DMS114 treated with DMSO at 0.1 percent for 48 hours (cell line): ENCODE measurements around the gene FOXC2.
"Not testable (repeated sequence)": the region's sequence is repeated elsewhere in the genome, so short reads cannot be mapped to it uniquely, and the experiment has no call there.

Experiments used
- DNase-seq: peaks from one replicate; lab custom pipeline; 2025; ENCODE audit not compliant: unreplicated experiment; lab: John Stamatoyannopoulos, UW

The FOXC2 gene

DNA sequence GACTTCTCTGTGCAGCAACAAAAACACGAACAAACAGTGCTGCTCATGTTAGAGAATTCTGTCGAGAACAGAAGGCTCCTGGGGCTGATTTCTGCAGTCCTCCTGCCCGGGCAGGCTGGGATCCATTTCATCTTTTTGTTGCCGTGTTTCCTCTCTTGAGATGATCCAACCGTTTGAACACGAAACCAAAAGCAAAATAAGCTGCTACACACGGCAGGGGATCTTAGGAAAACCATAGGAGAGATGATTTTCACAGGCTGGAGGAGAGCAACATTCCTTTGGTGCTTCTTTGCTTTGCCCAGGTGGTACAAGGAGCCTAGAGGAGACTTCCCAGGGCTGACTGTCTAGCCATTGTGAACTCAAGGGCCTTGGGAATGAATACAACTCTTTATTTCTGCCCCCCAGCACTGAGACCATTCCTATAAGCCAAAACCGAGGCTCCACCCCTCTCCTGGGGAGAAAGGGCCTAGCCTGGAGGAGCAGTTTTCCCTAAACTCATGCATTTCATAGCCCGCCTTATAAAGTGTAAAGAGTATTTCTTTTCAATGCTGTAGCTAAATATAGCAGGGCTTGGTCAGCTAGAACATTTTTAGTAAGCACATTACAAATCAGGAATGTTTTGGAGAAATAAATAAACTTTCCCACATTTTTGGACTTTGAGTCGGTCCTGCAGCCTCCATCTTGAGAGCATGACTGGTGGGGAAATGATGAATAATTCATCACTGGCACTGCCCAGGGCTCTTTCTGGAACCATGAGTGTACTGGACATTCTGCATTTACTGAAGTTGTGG, 19.4 kb downstream of the FOXC2 start:
- no peak for DNase-seq

DNA sequence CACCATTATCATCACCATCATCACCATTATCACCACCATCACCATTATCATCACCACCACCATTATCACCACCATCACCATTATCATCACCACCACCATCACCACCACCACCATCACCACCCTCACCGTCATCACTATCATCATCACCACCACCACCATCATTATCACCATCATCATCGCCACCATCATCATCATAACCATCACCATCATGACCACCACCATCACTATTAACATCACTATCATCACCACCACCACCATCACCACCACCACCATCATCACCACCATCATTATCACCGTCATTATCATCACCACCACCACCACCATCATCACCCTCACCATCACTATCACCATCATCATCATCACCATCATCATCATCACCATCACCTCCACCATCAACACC, 20.9 kb downstream of the FOXC2 start:
- no peak for DNase-seq

DNA sequence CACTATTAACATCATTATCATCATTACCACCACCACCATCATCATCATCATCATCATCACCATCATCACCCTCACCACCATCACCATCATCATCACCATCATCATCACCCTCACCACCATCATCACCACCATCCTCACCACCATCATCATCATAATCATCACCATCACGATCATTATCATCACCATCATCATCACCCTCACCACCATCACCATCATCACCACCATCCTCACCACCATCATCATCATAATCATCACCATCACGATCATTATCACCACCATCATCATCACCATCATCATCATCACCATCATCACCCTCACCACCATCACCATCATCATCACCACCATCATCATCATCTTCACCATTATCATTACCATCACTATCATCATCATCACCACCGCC, 21.3 kb downstream of the FOXC2 start:
- not testable (repeated sequence) for DNase-seq

DNA sequence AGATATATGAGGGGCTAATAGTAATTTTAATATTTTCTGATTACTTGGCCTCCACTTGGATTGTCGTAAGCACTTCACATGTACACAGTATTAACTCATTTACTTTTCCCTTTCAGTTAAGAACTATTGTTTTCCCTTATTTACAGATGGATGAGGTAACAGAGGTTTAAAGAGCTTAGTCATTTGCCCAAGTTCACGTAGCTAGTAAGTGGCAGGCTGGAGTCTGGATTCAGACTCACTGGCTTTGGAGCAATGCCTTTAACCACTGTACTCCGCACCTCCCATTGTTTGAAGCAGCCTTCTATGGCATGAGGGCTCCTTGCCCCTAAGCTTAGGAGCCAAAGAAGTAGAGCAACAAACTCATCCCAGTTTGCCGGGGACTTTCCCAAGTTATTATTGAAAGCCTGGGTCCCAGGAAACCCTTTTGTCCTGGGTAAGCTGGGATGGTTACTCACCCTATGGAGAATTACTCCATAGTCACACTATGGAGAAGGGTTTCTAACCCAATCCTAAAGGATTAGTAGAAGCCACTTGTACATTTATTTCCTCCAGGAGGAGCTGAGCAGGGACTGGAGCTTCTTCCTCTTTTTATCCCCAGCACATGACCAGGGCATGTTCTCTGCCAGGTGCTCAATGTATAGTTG, 24.0 kb downstream of the FOXC2 start:
- DNase-seq, result no peak

DNA sequence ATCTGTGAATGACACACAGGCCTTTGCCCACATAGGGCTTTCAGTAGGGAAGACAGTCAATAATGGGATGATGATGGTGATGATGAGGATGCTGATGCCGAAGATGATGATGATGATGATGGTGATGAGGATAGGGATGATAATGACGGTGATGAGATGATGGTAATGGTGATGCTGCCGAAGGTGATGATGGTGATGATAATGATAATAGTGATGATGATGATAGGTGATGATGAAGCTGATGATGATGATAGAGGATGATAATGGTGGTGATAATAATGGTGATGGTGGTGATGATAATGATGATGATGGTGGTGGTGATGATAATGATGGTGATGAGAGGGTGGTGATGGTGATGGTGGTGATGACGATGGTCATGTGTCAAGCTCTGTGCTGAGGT, 24.6 kb downstream of the FOXC2 start:
- DNase-seq, result no peak

DNA sequence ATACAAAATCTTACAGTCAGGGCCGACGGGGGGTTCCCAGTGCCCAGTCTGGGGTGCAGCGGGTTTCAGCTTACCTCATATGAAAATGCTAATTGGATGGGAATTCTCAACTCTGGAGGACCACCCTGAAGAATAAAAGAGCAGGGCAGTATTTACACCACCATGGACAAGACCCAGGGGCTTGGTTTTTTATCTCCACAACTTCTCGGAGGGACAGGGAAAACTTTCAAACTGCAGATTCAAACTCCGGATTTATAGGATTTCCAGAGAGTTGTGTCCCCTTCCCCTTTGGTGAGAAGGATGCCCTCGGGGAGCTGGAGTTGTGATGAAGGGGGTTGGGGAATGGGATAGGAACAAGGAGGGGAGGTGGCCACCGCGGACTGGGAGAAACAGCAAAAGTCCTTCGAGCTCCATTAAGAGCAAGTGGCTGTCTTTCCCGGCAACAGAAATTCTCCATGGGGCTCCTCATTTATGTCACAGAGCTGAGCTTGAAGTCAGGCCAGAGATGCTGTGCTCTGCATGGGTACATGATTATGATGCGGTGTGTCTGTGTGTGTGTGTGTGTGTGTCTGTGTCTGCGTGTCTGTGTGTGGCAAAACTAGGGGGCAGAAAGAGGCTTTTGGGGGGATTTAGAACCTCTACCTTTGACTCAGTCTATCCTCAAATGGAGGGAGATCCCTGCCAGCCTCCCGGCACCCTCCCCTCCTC, 27.4 kb downstream of the FOXC2 start:
- no peak for DNase-seq

DNA sequence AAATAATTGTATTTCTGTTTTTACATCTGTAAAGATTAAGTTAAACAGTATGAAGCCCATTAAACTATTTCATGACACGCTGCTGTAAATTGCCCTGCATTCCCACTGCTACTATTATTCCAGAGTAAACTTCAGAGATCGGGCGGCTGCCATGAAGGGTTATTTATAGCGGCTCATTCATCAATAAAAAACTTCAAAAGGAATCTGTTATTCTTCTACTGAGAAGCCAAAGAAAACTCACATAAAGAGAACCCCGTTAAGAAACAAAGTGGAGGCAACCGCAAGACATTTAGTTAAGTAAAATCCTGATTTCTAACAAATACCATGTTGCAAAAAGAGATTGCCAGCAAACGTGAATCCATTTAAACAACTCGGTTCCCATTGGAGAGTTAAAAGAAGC, 28.1 kb downstream of the FOXC2 start:
- no peak for DNase-seq

DNA sequence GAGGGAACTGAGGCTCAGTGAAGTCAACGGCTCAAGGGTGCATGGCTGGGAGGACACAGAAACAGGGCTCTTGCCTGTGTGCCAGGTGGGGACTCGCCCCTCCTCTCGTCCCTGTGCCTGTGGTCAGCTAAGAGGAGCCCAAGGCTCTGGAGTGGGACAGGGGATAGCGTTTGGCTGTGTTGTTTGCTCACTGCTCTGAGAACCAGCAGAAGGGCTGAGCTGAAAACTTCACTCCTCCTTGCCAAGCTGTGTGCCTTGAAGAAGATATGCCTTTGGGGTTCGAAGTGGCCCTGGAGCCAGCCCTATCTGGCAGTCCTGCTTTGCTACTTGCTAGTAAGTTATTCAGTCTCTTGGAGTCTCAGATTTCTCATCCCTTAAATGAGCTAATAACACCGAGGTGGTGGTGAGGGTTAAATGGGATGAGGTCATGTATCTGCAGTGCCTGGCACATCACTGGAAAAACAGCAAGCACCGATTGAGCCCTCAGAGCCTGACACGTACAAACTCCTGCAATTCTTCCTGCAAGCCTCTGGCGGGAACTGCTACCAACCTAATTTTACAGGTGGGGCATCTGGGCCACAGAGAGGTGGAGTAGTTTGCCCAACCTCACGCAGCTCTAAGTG, 29.5 kb downstream of the FOXC2 start:
- no peak for DNase-seq

DNA sequence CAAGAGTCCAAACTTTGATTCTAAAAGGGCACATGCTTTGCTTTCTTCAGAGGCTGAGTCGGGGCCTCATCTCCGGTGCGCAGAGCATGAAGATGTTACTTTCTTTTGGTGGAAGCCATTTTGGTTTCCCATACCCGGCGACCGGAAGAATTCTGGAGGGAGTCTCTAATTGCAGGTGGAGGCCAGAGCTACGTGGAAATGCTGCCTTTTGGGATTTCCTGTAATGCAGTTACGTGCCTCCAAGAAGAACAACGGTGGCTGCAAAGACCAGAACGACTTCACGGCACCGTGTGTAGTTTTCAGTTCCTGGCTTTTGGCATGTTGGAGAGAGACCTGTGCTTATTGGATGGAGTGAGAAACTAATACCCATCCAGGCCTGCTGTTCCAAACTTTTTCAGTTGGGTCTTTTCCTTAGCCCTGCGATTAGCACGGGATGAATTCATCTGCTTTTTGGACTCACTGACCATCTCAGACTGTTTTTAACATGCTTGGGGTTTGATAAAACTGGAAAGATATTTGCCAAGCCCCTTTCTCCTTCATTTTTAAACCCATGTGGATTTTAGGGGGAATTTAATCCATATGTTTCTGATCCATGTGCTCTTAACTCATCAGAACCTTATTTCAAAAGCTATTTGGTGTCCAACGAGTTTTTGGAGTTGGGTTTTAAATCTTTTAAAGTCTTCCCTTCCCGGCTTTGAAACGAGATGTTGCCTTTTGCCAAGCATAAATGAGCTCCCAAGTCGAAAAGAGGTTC, 30.7 kb downstream of the FOXC2 start:
- no peak for DNase-seq

DNA sequence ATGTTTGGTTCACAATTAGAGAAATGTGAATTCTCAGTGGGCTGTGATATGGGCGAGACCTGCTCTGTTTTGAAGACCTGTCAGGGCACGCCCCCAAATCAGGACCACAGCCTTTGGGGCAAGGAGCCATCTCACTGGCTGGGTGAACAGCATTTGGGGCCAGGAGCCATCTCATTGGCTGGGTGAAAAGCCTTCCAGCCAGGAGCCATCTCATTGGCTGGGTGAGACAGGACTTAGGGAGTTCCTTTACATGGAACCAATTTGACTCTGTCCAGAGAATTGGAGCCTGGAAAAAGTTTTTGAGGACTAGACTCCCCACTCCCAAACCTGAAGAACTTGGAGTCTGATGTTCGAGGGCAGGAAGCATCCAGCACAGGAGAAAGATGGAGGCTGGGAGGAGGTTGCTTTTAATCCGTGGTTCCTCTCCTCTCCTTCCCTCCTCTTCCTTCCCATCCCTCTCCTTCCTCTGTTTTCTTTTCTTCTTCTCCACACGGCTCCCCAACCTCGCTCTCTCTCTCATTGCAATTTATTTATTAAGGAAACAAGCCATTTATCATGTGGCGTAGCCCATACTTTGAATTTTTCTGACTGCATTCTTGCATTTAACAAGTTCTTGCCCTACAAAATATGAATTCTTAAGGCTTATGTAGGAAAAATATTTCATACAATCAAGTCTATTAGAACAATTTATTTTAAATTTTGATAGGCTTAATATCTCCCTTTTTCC, 31.4 kb downstream of the FOXC2 start:
- DNase-seq, result no peak

DNA sequence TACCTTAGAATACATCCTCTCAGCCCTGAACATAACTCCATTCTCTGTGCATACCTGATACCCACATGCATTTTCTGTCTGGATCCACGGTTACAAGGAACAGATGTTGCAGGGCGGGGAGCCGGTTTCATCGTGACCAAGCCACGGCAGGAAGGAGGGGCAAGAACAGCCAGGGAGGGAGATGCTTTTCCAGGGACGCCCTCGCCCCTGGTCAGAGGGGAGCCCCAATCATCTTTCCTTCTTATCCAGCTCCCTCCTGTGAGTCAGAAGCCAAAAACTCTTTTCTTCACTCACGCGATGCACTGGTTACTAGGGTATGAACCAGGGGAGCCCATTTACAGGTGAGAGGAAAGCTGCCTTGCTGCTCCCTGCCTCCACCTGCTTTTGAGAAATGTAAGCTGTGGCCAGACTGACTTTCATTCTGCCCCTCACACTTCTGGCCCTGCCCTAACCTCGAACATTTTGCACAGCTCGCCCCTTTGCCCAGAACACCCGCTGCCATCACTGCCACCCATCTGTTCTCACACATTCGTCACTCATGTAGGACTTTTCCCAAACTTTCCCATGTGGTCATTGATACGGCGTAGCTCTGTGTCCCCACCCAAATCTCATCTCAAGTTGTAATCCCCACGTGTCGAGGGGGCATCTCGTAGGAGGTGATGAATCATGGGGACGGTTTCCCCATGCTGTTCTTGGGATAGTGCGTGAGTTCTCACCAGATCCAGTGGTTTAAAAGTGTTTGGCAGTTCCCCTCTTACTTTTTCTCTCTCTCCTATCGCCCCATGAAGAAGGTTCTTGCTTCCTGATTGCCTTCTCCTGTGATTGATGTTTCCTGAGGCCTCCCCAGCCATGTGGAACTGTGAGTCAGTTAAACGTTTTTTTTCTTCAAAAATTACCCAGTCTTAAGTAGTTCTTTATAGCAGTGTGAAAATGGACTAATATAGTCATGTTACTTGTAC, 32.3 kb downstream of the FOXC2 start:
- DNase-seq, result no peak

DNA sequence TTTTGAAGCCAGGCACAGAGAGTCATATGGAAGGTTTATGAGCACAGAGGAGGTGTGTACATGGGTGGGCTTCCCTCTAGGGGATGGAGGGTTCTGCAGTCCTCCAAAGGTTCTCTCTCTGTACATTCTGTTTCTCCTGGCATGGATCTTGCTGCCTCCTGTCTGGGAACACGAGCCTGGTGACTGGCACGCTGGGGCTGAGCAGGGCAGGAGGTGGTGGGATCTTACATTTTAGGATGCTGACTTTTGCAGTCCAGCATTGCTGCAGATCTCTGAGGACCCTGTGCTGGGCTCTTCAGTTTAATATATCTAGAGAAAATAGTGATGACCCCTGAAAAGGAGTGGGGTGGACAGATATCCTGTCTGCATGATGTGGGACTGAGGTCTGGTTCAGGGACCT, 34.7 kb downstream of the FOXC2 start:
- no peak for DNase-seq

DNA sequence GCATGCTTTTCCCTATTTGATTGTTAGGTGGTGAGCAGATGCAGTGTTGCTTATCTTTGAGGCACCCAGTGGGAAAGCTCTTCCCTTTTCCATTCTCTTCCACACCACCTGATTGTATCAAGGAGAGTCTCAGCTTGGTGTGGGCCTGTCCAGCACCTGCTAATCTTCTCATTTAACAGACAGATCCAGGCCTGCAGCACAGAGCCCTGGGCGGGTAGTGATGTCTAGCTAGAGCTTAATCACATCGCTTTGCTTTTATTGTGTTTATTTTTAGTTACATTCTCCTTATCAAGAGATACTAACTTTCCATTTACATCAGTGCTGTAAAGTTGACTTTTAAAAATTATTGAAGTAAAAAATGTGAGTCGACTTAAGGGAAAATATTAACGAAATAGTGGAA, 35.9 kb downstream of the FOXC2 start:
- DNase-seq, result no peak

DNA sequence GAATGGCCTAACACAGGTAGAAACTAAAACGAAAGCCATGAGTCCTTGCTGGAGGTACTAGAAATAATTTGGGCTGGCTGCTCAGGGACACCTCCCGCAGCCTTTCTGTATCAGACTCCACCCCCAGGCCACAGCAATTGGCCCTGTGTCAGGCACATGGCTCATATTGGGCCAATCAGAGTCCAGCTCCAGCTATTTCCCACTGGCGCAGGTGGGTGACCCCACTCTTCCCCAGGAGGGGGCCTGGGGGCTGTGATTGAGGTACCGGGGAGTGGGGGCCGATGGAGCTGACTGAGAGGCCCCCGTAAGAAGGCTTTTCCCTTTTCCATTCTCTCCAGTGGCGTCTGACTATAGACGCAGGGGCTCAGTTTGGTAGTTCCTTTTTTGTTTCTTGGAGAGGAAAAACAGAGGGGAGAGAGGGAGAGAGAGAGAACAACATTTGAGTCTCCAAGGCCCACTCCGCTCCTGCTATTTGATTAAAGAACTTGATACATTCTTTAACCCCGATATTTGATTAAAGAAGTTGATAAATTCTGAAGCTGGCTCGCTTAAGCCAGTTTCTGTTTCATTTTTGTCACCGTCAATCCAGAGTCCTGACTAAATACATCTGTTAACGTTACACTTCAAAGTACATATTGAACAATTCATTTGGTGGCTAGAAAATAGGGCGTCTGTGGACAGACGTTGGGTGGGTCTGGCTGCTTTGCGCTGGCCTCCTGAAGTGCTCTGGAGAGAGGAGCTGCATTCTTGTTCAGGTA, 38.0 kb downstream of the FOXC2 start:
- no peak for DNase-seq

DNA sequence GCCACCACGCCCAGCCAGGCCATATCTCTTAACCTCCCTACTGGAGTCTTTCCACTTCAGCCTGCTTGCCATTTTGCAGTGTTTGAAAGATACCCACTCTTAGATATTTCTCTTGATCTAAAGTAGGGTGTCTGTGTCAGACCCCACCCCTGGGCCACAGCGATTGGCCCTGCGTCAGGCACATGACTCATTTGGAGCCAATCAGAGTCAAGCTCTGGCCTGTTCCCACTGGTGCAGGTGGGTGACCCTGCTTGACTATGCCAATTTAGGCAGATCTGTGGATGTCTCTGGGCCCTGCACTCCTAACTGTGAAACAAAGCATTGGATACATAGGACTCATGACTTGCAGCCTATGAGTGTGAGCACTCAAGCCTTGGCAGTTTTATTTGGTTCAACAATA, 39.3 kb downstream of the FOXC2 start:
- no peak for DNase-seq

DNA sequence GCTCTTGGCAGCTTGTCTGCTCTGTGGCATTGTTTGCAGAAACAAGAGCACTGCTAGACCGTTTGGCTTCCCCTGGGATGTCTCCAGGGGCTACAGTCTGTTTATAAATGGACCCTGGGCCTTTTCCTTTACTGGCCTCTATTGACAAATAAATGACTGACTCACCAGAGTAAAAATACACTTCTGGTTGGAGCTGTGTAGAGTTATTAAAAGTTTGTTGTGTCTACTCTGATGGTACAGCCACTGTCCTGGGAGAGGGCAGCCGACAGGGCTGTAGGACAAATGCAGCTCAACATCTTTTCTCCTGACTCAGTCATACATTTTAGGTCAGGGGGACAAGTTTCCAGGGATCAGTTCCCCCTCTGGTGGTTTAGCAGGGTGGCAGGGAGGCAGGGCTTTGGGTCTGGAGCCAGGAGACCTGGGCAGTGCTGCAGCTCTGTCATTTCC, 41.7 kb downstream of the FOXC2 start:
- no peak for DNase-seq

DNA sequence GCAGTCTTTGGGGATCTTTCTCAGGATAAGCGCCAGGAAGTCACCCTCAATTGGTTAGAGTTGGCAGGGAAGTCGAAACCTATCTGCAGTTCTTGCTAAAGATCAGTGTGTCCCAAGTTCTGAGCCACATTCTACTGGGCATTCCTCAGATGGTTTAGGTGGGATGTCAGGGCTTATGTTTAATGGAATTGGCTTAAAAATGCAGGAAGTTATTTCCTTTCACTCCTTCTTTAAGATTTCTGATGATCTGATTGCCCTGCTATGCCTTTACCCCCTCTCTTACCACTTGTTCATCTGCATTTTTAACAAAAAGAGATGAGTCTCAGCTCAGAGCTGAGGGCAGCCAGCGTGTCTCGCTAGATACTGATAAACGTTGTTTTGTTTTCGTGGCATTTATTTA, 42.5 kb downstream of the FOXC2 start:
- no peak for DNase-seq

DNA sequence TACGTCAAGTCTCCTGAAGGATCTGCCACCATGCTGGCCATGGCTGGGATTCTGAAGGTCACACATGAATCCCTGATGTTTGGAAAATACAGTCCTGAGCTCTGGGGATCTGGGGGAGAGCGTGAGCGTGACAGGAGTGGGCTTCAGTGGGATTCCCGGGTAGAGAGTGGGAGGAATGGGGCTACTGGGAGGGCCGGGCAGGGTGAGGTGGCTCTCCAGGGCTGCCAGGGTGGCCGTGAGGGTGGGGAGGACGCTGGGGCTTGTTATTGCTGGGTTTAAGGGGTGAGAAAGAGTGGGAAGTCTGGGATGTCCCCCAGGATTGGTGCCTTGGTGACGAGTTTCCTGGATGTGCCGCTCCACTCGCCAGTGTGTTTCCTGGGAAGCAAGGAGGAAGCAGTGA, 43.0 kb downstream of the FOXC2 start:
- DNase-seq, result no peak
